PC-3 (cell line): ENCODE results near the gene MAPK8. TPM values are rescaled to one million over a fixed set of nuclear protein-coding genes. Genes with fewer than 3 reads are reported as not detected.

Source experiments
- ATAC-seq: fragments of 200-7000 bp; cut with Tn5 transposase; 2 replicates; pipeline ENCODE4 v1.9.1; 2020; ENCODE audit warnings: mild to moderate bottlenecking, moderate library complexity
- BruUV-seq: library from RNA; stranded (reverse); fragments of 400-500 nt; replicated peaks from 2 replicates; lab custom pipeline; 2021; lab: Mats Ljungman, UMichigan
- CTCF ChIA-PET: fragments of 300-600 bp; sonication (Branson Sonifier 250); formaldehyde crosslinking; loops from one replicate; lab custom pipeline; 2022; ENCODE audit warnings: antibody characterized with exemption; lab: Charles Lee
- POLR2A ChIA-PET: fragments of 300-600 bp; sonication (Branson Sonifier 250); formaldehyde crosslinking; loops from one replicate; lab custom pipeline; 2022; ENCODE audit warnings: antibody characterized with exemption; ENCODE audit not compliant: unreplicated experiment; lab: Charles Lee
- DNase-seq: peaks from one replicate; pipeline ENCODE4 v3.0.0-alpha.2; 2015
- H2AFZ ChIP-seq: fragments of 300-600 bp; sonication (generic); 2 replicates; pipeline ENCODE4 v1.6.0; 2016; ENCODE audit warnings: antibody characterized with exemption, low read length
- H3F3A ChIP-seq: fragments of 300-600 bp; sonication (generic); one replicate; pipeline ENCODE4 v1.6.0; 2017; ENCODE audit warnings: antibody characterized with exemption, low read length, control low read depth, mild to moderate bottlenecking; ENCODE audit not compliant: unreplicated experiment
- H3K27ac ChIP-seq: fragments of 300-600 bp; sonication (generic); 2 replicates; pipeline ENCODE4 v1.5.1; 2016; ENCODE audit warnings: mild to moderate bottlenecking, low read length
- H3K27me3 ChIP-seq: fragments of 300-600 bp; sonication (generic); 2 replicates; pipeline ENCODE4 v1.6.1; 2016; ENCODE audit warnings: low read length, mixed read lengths
- H3K36me3 ChIP-seq: fragments of 300-600 bp; sonication (generic); 2 replicates; pipeline ENCODE4 v1.6.1; 2016; ENCODE audit warnings: low read depth, mixed run types, low read length, mixed read lengths
- H3K4me1 ChIP-seq: fragments of 300-600 bp; sonication (generic); 2 replicates; pipeline ENCODE4 v1.5.1; 2016; ENCODE audit warnings: low read length; ENCODE audit not compliant: insufficient read depth
- H3K4me2 ChIP-seq: fragments of 300-600 bp; sonication (generic); 2 replicates; pipeline ENCODE4 v1.6.0; 2016; ENCODE audit warnings: low read length
- H3K4me3 ChIP-seq: fragments of 300-600 bp; sonication (generic); 2 replicates; pipeline ENCODE4 v1.5.1; 2016; ENCODE audit warnings: mild to moderate bottlenecking, low read length, mixed read lengths
- H3K79me2 ChIP-seq: fragments of 300-600 bp; sonication (generic); 2 replicates; pipeline ENCODE4 v1.6.1; 2017; ENCODE audit warnings: low read length, mixed read lengths
- H3K9ac ChIP-seq: fragments of 300-600 bp; sonication (generic); 2 replicates; pipeline ENCODE4 v1.6.0; 2016; ENCODE audit warnings: mild to moderate bottlenecking, low read length
- H3K9me2 ChIP-seq: fragments of 300-600 bp; sonication (generic); replicated peaks from 2 replicates; pipeline ENCODE4 v1.6.1; 2016; ENCODE audit warnings: mixed run types, low read length, mixed read lengths
- H3K9me3 ChIP-seq: fragments of 300-600 bp; sonication (generic); 2 replicates; pipeline ENCODE4 v1.6.1; 2016; ENCODE audit warnings: low read length, mixed read lengths
- H4K20me1 ChIP-seq: fragments of 300-600 bp; sonication (generic); 2 replicates; pipeline ENCODE4 v1.6.1; 2016; ENCODE audit warnings: low read length, mixed read lengths
- EZH2 ChIP-seq: fragments of 300-600 bp; sonication (generic); IDR thresholded peaks from one replicate; pipeline ENCODE4 v1.6.1; 2017; ENCODE audit warnings: antibody characterized with exemption, mild to moderate bottlenecking, low read length; ENCODE audit not compliant: unreplicated experiment
- EZH2phosphoT487 ChIP-seq: fragments of 300-600 bp; sonication (generic); IDR thresholded peaks from 2 replicates; pipeline ENCODE4 v1.6.1; 2018; ENCODE audit warnings: mild to moderate bottlenecking, antibody characterized with exemption, low read length, borderline replicate concordance
- intact Hi-C: fragments of 100-400 bp; cut with micrococcal nuclease; formaldehyde crosslinking; loops from 2 replicates; pipeline ENCODE4 v1.9.0; 2023
- total RNA-seq: library from RNA; depleted of rRNA; stranded (reverse); fragments of >200 nt; gene quantifications from 2 replicates; pipeline ENCODE4 v1.2.3, GENCODE V29; 2014
- TF ChIP-seq, protein P1 (sequence below): fragments of 300-600 bp; sonication (generic); conservative IDR thresholded peaks from 2 replicates; pipeline ENCODE4 v1.5.1; 2017; ENCODE audit warnings: antibody characterized with exemption, low read depth, mild to moderate bottlenecking, low read length

Gene MAPK8
- total RNA-seq, 1 experiment from 2014 or later = 26.6 TPM

- peaks cover 6% of the 10 kb centered on the region; the same call in 1 of the 2 replicates for H3K4me1 ChIP-seq
- intact Hi-C loops = no loop called here
- 0 out of 2 replicates have a peak, but pooled peaks cover 4% of the 10 kb centered on the region for H3K27me3 ChIP-seq
- H3F3A ChIP-seq = no peaks in the 10 kb centered on the region
- no peak overlapping the region for H3K9ac ChIP-seq
- ATAC-seq = no peak
- no TSS peak for BruUV-seq
- no peaks in the 10 kb centered on the region for H3K36me3 ChIP-seq
- ChIA-PET POLR2A (no interaction called here), CTCF (interaction anchor here (0.6 kb wide), 1 partner anchor 258 kb away, joined by 4 read pairs; no protein-coding TSS in a partner anchor)
- TF ChIP-seq, protein P1, sequence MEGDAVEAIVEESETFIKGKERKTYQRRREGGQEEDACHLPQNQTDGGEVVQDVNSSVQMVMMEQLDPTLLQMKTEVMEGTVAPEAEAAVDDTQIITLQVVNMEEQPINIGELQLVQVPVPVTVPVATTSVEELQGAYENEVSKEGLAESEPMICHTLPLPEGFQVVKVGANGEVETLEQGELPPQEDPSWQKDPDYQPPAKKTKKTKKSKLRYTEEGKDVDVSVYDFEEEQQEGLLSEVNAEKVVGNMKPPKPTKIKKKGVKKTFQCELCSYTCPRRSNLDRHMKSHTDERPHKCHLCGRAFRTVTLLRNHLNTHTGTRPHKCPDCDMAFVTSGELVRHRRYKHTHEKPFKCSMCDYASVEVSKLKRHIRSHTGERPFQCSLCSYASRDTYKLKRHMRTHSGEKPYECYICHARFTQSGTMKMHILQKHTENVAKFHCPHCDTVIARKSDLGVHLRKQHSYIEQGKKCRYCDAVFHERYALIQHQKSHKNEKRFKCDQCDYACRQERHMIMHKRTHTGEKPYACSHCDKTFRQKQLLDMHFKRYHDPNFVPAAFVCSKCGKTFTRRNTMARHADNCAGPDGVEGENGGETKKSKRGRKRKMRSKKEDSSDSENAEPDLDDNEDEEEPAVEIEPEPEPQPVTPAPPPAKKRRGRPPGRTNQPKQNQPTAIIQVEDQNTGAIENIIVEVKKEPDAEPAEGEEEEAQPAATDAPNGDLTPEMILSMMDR = no peak
- TF ChIP-seq EZH2phosphoT487 (no peak), EZH2 (no peak)
- no peaks in the 10 kb centered on the region for H3K79me2 ChIP-seq
- DNase-seq = no peak
- H3K4me3 ChIP-seq = no peak overlapping the region
- H3K27ac ChIP-seq = no peak overlapping the region
- H2AFZ ChIP-seq = no peak overlapping the region
- no peaks in the 10 kb centered on the region for H3K9me2 ChIP-seq
- H3K9me3 ChIP-seq = no peaks in the 10 kb centered on the region
- no peak overlapping the region for H3K4me2 ChIP-seq
- 0 out of 2 replicates have a peak, but pooled peaks cover 2% of the 10 kb centered on the region for H4K20me1 ChIP-seq
Observed at GRCh38 chr10:48398261-48398660, 91.8 kb downstream of the MAPK8 start.

DNA sequence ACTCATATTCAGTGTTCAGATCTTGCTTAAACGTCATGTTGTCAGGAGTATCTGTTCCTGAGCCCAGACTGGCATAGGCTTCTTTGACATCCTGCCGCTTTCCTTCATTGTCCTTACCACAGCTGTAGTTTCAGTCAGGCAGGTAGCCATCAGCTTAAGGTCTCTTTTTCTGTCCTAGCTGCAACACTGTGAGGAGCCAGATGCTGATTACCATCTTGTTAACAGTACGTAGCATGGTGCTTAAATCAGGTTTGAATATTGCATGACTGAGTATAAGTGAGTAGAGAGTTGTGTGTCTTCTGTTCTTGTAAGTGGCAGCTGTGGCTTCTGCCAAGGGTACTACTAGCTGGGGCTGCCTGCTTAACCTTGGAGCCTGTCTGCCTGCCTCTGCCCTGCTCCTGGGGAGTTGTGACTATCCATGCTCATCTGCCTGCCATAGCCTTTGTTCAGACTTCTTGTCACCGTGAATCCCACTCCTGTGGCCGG lies 92.6 kb downstream of the MAPK8 start:
- ATAC-seq (no peak; the same call in 1 of the 2 replicates), DNase-seq (no peak)
- Histone ChIP-seq H3K4me3 (no peak overlapping the region), H3K4me1 (peaks cover 6% of the 10 kb centered on the region; the same call in 1 of the 2 replicates), H3K27ac (no peak overlapping the region), H3K9ac (no peak overlapping the region), H3K4me2 (no peak overlapping the region), H3F3A (no peaks in the 10 kb centered on the region), H4K20me1 (no peaks in the 10 kb centered on the region), H2AFZ (no peak overlapping the region), H3K36me3 (no peaks in the 10 kb centered on the region), H3K27me3 (0 out of 2 replicates have a peak, but pooled peaks cover 4% of the 10 kb centered on the region), H3K9me2 (no peaks in the 10 kb centered on the region), H3K79me2 (no peaks in the 10 kb centered on the region), H3K9me3 (no peaks in the 10 kb centered on the region)
- no TSS peak for BruUV-seq
- TF ChIP-seq EZH2 (no peak), EZH2phosphoT487 (no peak)
- TF ChIP-seq, protein P1 = no peak
- POLR2A ChIA-PET = no interaction called here
- CTCF ChIA-PET = no interaction called here
- intact Hi-C loops = no loop called here

DNA sequence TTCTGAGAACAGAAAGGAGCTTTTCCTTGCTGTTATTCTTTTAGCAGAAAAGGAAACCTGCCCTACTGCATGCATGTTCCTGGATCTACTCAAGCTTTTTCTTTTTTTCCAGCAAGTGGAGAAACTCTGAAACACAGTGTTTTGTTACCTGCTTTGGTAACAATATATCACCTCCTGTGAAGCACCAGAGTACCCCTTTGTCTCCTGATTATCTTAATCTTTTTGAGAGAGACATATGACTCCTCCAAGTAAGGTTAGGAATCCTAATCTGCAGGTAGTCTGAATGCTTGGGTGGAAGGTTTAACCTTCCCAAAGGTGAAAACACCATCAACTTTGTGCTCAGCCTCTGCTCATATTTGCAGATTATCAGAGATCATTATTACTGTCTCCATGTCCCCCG lies 93.1 kb downstream of the MAPK8 start:
- no TSS peak for BruUV-seq
- H3K9ac ChIP-seq = no peak overlapping the region
- CTCF ChIA-PET = no interaction called here
- TF ChIP-seq, protein P1 = no peak
- TF ChIP-seq EZH2phosphoT487 (no peak), EZH2 (no peak)
- H3K27me3 ChIP-seq = 0 out of 2 replicates have a peak, but pooled peaks cover 4% of the 10 kb centered on the region
- peaks cover 6% of the 10 kb centered on the region; the same call in 1 of the 2 replicates for H3K4me1 ChIP-seq
- H3K79me2 ChIP-seq = no peaks in the 10 kb centered on the region
- no peaks in the 10 kb centered on the region for H3F3A ChIP-seq
- POLR2A ChIA-PET = no interaction called here
- no peaks in the 10 kb centered on the region for H3K36me3 ChIP-seq
- H3K27ac ChIP-seq = 0 out of 2 replicates have a peak overlapping the region, but pooled peaks have one; percentile 1
- intact Hi-C loops = no loop called here
- ATAC-seq (no peak), DNase-seq (no peak)
- no peak overlapping the region for H3K4me3 ChIP-seq
- no peak overlapping the region for H2AFZ ChIP-seq
- H3K9me2 ChIP-seq = no peaks in the 10 kb centered on the region
- no peaks in the 10 kb centered on the region for H3K9me3 ChIP-seq
- no peaks in the 10 kb centered on the region for H4K20me1 ChIP-seq
- no peak overlapping the region for H3K4me2 ChIP-seq
